Mucosa of gallbladder (tissue), 1 donor: ENCODE data around the gene S100A11. TPM values are rescaled to one million over a fixed set of nuclear protein-coding genes. Genes with fewer than 3 reads are reported as not detected.
"Not testable (repeated sequence)": the region's sequence is repeated elsewhere in the genome, so short reads cannot be mapped to it uniquely, and the experiment has no call there.

ENCODE experiments used
- DNase-seq: peaks from one replicate; pipeline ENCODE4 v3.0.0-alpha.2; 2020; ENCODE audit warnings: low spot score
- total RNA-seq: library from RNA; stranded (reverse); gene quantifications from one replicate; pipeline ENCODE4 v1.2.1, GENCODE V29; 2021
- donor health status: DM: no; HTN: no; CAD: no.

The S100A11 gene
- total RNA-seq: 308 TPM

- DNase-seq: peak; percentile 89
Observed at GRCh38 chr1:152036267-152037216, at the start of gene S100A11. TSS of gene S100A11 (minus strand) at chr1:152037004. CDS start at chr1:152036915, 89 bp downstream.

DNA sequence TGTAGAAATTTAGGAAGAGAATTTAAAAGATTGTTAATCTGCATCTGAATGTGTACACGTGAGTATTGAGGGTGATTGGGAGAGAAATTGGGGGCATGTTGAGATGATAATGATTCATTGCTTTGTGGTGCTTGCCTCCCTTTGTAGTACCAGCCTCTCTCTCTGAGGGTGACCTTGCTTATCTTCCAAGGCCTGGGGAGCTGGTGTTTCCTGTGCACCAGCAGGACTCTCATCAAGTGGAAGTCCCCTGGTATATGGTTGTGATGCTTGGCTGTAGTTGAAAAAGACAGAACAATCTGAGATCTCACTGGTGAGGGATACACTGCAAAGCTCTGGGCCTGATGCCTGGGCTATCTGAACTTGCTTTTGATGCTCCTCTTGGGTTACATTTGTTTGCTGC is 48.0 kb upstream of the S100A11 start:
- no peak for DNase-seq

- DNase-seq: not testable (repeated sequence)
Observed at GRCh38 chr1:152081026-152081425, 44.2 kb upstream of the S100A11 start.

GRCh38 chr1:152080494-152080893 is 43.7 kb upstream of the S100A11 start:
- not testable (repeated sequence) for DNase-seq

DNA sequence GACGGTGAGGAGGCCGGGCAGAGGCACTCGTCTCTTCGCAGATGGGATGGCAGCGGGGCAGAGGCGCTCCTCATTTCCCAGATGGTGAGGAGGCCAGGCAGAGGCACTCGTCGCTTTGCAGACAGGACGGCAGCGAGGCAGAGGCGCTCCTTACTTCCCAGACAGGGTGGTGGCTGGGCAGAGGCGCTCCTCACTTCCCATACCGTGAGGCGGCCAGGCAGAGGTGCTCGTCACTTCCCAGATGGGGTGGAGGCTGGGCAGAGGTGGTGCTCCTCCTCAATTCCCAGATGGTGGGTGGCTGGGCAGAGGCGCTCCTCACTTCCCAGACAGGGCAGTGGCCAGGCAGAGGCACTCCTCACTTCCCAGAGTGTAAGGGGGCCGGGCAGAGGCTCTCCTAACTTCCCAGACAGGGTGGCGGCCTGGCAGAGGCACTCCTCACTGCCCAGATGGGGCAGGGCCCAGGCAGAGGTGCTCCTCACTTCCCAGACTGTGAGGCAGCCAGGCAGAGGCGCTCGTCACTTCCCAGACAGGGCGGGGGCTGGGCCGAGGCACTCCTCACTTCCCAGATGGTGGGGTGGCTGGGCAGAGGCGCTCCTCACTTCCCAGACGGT is 42.1 kb upstream of the S100A11 start:
- DNase-seq: no peak

DNA sequence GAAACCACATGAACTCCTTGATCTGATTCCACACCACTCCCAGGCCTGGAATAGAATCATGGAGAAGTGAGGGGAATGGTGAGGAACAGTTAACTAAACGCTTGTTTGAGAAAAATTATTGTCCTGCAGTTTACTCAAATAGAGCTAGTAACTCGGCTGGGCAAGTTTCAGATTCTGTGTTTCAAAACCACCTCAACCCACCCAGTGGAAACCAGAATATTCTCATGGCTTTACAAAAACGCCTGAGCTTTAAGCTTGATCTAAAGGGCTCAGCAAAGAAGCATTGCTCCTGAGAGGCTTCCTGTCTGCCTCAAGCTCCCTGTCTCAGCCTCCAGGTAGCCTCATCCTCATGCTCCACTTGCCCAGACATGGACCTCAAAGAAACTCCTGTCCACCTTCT is 35.5 kb upstream of the S100A11 start:
- no peak for DNase-seq

- no peak for DNase-seq
Observed at GRCh38 chr1:152071123-152071522, 34.3 kb upstream of the S100A11 start.

GRCh38 chr1:152067929-152068328 is 31.1 kb upstream of the S100A11 start:
- DNase-seq: no peak

GRCh38 chr1:152067150-152067549 is 30.3 kb upstream of the S100A11 start:
- DNase-seq: no peak

DNA sequence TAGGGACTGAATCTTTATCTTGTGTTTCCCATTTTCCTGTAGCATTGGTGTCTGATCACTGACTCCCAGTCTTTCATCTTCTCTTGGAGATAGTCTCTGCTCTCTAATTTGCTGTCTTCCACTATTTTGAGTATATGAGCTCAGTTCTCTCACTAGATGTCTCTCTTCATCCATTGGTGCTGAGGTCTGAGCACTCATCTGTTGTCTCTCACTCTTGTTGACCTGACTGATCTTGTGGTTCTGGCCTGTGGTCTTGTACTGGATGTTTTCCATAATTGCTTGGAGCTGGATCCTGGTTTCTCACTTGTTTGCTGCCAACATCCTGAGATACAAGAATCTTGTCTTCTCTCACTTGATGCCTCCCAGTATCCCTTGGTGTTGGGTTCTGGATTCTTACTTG is 25.1 kb upstream of the S100A11 start:
- DNase-seq: no peak

- no peak for DNase-seq
Observed at GRCh38 chr1:152053375-152053774, 16.6 kb upstream of the S100A11 start.

GRCh38 chr1:152052606-152053005 is 15.8 kb upstream of the S100A11 start:
- DNase-seq: peak; percentile 85

DNA sequence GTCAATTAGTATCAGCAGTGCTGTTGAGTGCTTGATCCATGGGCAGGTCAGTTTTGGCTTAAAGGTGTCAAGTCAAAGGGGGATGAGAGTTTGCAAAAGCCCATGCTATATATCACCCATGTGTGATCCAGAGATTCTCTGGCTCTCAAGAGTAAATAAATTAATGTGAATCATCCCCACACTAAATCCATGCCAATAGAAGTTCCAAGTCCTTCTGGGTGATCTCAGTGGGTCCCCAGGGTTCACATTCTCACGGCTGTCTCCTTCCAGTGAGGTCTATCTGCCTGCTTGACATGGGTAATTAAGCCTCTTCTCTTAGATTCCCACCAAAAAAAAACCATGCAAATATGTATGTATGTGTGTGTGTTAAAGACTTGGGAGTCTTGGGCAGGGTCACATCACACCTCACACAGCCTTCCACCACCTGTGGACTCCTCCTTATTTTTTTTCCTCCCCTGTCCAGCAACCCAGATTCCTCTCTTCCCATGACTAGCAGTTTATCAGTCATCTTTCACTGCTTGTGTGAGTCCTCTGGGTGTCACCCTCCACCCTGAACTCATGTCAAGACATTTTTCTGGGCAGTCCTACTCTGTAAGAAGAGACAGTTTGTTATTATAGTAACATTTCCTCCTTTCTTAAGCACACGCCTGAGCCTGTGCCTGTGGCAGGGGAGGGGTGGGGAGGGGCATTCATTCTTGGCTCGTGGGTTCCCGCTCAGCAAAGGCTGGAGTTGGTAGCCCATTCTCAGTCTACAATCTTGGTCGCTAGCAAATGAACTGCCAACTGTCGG is 14.3 kb upstream of the S100A11 start:
- no peak for DNase-seq

DNA sequence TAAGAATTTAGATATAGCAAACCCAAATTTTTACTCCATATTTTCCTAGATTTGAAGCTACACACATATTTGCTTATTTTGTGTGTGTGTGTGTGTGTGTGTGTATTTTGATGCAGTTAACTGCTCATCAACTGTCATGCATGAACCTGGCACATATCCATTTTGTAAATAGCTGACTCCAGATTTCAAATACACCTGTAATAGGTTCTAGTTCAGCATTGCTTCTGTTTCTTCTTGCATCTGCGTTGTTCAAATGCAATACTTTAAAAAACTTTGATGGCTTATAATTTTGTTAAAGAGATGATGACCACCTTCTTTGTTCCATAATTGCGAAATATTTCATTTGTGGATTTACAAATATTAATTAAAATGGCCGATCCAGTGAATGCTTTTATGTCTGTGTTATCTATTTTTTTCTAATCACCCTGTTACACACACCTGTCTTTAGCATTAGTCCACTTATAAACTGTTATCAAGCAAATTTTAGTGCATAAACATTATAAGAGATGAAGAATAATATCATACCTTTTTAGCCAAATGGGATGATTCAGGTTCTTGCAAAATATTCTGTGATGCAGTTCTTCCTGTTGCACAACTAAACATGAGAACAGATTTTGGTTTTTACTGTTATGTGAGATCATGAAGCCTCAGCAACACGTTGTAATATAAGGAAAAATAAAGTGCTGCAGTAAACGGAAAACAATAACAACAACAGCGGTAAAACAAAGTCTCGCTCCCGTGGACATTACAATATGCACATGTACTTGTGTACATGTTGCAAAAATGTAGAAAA is 12.7 kb upstream of the S100A11 start:
- no peak for DNase-seq

DNA sequence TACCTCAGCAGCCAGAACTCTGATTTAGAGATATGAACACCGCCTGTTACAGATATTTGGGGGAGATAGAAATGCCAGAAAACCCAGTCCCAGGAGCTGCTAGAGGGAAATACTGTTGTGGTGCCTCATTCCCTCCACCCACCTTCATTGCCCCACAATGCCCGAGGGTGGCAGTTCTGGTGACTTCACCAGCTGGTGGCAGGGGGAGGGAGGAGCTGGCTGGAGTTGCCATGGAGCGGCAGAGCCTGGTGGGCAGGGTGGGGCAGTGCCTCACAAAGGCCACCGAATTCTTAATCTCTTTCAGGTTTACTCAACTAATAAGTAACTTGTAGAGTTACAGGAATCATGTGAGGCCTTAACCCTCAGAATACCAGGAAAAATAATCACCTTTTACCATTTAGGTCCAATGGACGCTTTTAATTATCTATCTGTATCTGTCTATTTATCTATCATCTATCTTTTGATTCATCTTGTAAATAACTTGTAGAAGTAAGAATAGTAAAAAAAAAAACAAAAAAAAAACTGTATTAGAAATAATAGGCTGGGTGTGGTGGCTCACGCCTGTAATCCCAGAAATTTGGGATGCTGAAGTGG is 11.7 kb upstream of the S100A11 start:
- peak; percentile 88 for DNase-seq

DNA sequence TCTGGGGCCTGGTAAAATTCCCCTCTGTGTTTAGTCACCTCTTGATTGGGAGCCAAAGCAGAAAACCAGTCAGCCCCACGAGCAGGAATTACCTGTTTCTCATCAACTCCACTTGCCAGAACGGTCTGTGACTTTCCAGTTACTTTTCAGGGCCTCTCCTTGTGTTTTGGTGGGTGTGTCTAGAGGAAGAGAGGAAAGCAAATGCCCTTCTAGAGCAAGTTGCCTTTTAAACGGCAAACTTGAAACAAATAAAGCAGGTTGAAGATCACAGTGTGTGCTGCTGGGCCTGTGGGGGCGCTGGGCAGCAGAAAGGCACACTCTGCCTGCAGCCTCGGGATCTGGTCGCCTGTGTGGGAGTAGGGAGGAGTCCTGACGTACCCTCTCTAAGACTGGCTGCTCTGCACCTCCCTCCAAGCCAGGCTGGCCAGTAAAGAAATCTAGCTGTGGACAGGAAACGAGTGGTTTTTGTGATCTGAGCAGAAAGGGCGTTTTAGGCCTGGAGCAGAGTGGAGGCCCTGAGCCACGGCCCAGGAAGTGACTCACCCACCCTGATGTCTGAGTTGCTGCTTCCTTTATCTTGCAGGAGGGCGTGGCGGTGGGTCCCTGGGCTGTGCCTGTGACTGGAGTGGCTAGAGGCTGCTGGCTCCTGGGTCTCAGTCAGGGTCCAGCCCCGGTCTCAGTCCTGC is 11.1 kb upstream of the S100A11 start:
- DNase-seq: peak; percentile 92

DNA sequence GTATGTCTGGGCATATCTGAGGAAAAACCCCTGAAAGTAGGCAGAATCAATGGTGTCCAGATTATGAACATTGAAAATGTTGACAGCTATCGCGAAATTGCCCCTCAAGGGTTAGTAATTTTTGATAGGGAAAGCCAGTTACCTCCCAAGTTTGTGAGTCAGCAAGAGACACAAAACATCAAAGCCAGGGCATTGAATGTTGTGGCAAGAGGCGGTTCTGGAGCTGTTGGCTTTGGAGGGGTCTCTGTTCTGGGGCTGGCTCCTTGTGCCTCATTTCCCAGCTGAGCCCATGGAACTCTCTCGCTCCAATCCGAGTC is 10.6 kb upstream of the S100A11 start:
- no peak for DNase-seq

DNA sequence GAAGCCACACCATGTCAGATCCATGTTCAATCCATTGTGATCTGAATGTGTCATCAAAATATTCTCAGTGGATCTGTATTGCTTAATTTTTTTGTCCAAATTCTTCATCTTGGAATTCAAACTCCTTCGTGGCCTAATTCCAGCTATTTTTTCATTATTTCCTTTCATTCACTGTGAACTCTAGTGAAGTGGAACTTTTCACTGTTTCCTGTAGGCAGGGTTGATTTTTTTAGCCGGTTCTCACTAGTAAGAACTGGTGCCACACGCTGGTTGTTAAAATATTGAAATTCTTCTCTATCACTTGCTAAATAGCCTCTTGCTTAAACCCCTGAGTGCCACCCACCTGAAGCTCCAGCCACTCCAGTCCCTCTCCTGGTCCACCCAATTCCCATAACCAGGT is 7.6 kb upstream of the S100A11 start:
- no peak for DNase-seq

- no peak for DNase-seq
Observed at GRCh38 chr1:152043870-152044269, 7.1 kb upstream of the S100A11 start.

DNA sequence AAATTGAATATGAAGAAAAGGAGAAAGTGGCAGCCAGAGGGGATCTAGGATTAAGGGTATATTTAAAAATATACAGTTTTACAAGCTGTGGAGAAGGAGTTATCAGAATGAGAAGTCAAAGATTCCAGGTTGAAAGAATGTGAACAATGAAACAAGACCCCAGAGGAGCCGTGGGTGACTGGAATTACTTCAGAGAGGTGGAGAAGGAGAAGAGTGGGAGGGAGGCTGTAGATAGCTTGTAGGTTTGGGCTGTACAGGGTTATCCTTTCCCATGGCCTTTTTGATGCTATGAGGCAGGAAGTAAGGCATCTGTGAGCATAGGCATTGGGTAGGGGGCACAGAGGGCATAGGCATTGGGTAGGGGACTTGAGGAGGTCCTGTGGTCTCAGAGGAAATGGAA is 5.2 kb upstream of the S100A11 start:
- no peak for DNase-seq

DNA sequence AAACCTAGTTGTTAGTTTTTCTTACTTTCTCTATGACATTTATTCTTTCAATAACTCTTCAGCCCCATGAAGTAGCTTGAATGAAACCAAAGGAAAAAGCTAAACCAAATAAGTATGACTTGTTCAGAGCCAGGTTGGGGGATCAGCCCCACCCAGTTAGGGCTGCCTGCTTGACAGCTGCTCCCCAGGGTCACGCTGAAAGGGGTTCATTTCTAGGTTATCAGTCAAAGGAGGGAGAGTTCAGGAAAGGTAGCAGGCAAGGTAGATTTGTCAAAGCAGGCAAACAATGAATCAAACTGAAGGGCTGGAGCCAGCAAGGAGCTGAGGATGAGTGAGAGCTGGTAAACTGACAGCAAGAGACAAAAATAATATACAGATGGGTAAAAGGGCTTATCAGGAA is 3.1 kb upstream of the S100A11 start:
- no peak for DNase-seq
